ENCODE measurements around the gene FBXW11.

GRCh38 chr5:172002840-172003512, 3.5 kb downstream of the FBXW11 start:
- TF ChIP-seq ATF1 (CRISPR knock-in tag; IDR thresholded peaks at IDR 0.05) (no peak), FOXJ3 (CRISPR knock-in tag; IDR thresholded peaks at IDR 0.05; ENCODE audit: borderline replicate concordance) (no peak), ATF2 (CRISPR knock-in tag; IDR thresholded peaks at IDR 0.05; ENCODE audit: borderline replicate concordance, low read depth) (no peak), SP1 (CRISPR knock-in tag; conservative IDR thresholded peaks at IDR 0.05) (no peak), CTCF (IDR thresholded peaks at IDR 0.05) (no peak), EMX1 (CRISPR knock-in tag; IDR thresholded peaks at IDR 0.05) (no peak), FOXP4 (CRISPR knock-in tag; IDR thresholded peaks at IDR 0.05) (no peak), RELA (CRISPR knock-in tag; IDR thresholded peaks at IDR 0.05; ENCODE audit: borderline replicate concordance) (no peak)
